IMR-90 (cell line): Measurements from ENCODE around the gene LMTK2. TPM values are rescaled to one million over a fixed set of nuclear protein-coding genes. Genes with fewer than 3 reads are reported as not detected.

Experiments used
- ATAC-seq: fragments of 200-7000 bp; cut with Tn5 transposase; 2 replicates; pipeline ENCODE4 v1.9.1; 2020; ENCODE audit warnings: low read depth, mild to moderate bottlenecking, moderate library complexity
- BruUV-seq: library from RNA; stranded (reverse); fragments of 400-500 nt; replicated peaks from 2 replicates; lab custom pipeline; 2021; lab: Mats Ljungman, UMichigan
- CTCF ChIA-PET: fragments of 300-600 bp; formaldehyde crosslinking; extraction: SDS; loops from one replicate; lab custom pipeline; 2021; ENCODE audit warnings: antibody characterized with exemption; lab: Yijun Ruan, JAX
- POLR2A ChIA-PET: fragments of 300-600 bp; sonication (Branson Sonifier 250); formaldehyde crosslinking; loops from one replicate; lab custom pipeline; 2022; ENCODE audit warnings: antibody characterized with exemption; ENCODE audit not compliant: unreplicated experiment; lab: Charles Lee
- DNase-seq: peaks from one replicate; pipeline ENCODE4 v3.0.0; 2013
- H2AFZ ChIP-seq: replicated peaks from 2 replicates; pipeline ENCODE3; 2013; ENCODE audit warnings: low read length, mild to moderate bottlenecking; ENCODE audit not compliant: poor library complexity
- H2AK5ac ChIP-seq: 2 replicates; pipeline ENCODE4 v1.6.1; 2013; ENCODE audit warnings: low read depth, low read length, inconsistent platforms
- H2AK9ac ChIP-seq: replicated peaks from 2 replicates; pipeline ENCODE3; 2013; ENCODE audit warnings: mild to moderate bottlenecking, low read depth, low read length, moderate library complexity; ENCODE audit not compliant: poor library complexity
- H2BK120ac ChIP-seq: 2 replicates; pipeline ENCODE4 v1.6.1; 2013; ENCODE audit warnings: low read depth, low read length, inconsistent platforms
- H2BK15ac ChIP-seq: 3 replicates; pipeline ENCODE4 v1.6.1; 2013; ENCODE audit warnings: low read depth, low read length, inconsistent platforms
- H2BK20ac ChIP-seq: 2 replicates; pipeline ENCODE4 v1.6.1; 2013; ENCODE audit warnings: low read depth, mild to moderate bottlenecking, inconsistent platforms, low read length, moderate library complexity
- H2BK5ac ChIP-seq: 2 replicates; pipeline ENCODE4 v1.6.1; 2013; ENCODE audit warnings: mild to moderate bottlenecking, low read depth, low read length, inconsistent platforms; ENCODE audit not compliant: poor library complexity, severe bottlenecking
- H3K14ac ChIP-seq: replicated peaks from 2 replicates; pipeline ENCODE4 v1.6.1; 2013; ENCODE audit warnings: low read depth, low read length, inconsistent platforms
- H3K18ac ChIP-seq: 2 replicates; pipeline ENCODE4 v1.6.1; 2013; ENCODE audit warnings: low read depth, low read length, control low read depth
- H3K23ac ChIP-seq: 2 replicates; pipeline ENCODE4 v1.6.1; 2013; ENCODE audit warnings: low read depth, low read length, inconsistent platforms
- H3K27ac ChIP-seq: 2 replicates; pipeline ENCODE4 v1.5.1; 2013; ENCODE audit warnings: mild to moderate bottlenecking, control low read depth, low read length; ENCODE audit not compliant: insufficient read depth
- H3K27me3 ChIP-seq: 2 replicates; pipeline ENCODE4 v1.6.1; 2013; ENCODE audit warnings: low read length; ENCODE audit not compliant: control insufficient read depth, insufficient read depth
- H3K36me3 ChIP-seq: 2 replicates; pipeline ENCODE4 v1.6.1; 2013; ENCODE audit warnings: low read length, mixed read lengths; ENCODE audit not compliant: control insufficient read depth, insufficient read depth
- H3K4ac ChIP-seq: 2 replicates; pipeline ENCODE4 v1.6.1; 2013; ENCODE audit warnings: low read depth, low read length, inconsistent platforms
- H3K4me1 ChIP-seq: 2 replicates; pipeline ENCODE4 v1.6.1; 2013; ENCODE audit warnings: low read length, mixed read lengths; ENCODE audit not compliant: control insufficient read depth, insufficient read depth
- H3K4me2 ChIP-seq: 2 replicates; pipeline ENCODE4 v1.6.1; 2013; ENCODE audit warnings: low read depth, mild to moderate bottlenecking, control low read depth, low read length, moderate library complexity
- H3K4me3 ChIP-seq: 2 replicates; pipeline ENCODE4 v1.5.1; 2013; ENCODE audit warnings: low read depth, mild to moderate bottlenecking, control low read depth, low read length, moderate library complexity; ENCODE audit not compliant: insufficient read depth
- H3K56ac ChIP-seq: 2 replicates; pipeline ENCODE4 v1.6.1; 2013; ENCODE audit warnings: low read length, inconsistent platforms; ENCODE audit not compliant: insufficient read depth; ENCODE audit errors: extremely low read depth
- H3K79me1 ChIP-seq, 2 experiments: 2 replicates each; pipeline ENCODE4 v1.6.1; 2013; ENCODE audit warnings: low read length in 2 of 2, inconsistent platforms in 1 of 2, low read depth in 1 of 2
- H3K9ac ChIP-seq: 2 replicates; pipeline ENCODE4 v1.6.1; 2013; ENCODE audit warnings: low read depth, low read length, control low read depth
- H3K9me1 ChIP-seq: 2 replicates; pipeline ENCODE4 v1.6.1; 2013; ENCODE audit warnings: low read length, inconsistent platforms; ENCODE audit not compliant: insufficient read depth
- H3K9me3 ChIP-seq: 2 replicates; pipeline ENCODE4 v1.6.1; 2013; ENCODE audit warnings: low read length; ENCODE audit not compliant: control insufficient read depth, insufficient read depth
- H4K20me1 ChIP-seq: 2 replicates; pipeline ENCODE4 v1.6.1; 2013; ENCODE audit warnings: low read length, inconsistent platforms; ENCODE audit not compliant: insufficient read depth
- H4K5ac ChIP-seq: 2 replicates; pipeline ENCODE4 v1.6.1; 2013; ENCODE audit warnings: mild to moderate bottlenecking, low read depth, low read length, control low read depth
- H4K8ac ChIP-seq, 2 experiments: 2 replicates each; pipeline ENCODE4 v1.6.1; 2013; ENCODE audit warnings: low read depth in 2 of 2, low read length in 2 of 2, control low read depth in 1 of 2, inconsistent platforms in 1 of 2
- H4K91ac ChIP-seq: 2 replicates; pipeline ENCODE4 v1.6.1; 2013; ENCODE audit warnings: low read depth, low read length, inconsistent platforms; ENCODE audit not compliant: insufficient read depth
- CHD1 ChIP-seq: IDR thresholded peaks from 2 replicates; pipeline ENCODE4 v1.6.1; 2012; ENCODE audit warnings: low read depth, low read length, improper control_type of control experiment
- SMC3 ChIP-seq: fragments of 150-350 bp; IDR thresholded peaks from 2 replicates; pipeline ENCODE4 v1.6.1; 2016; ENCODE audit warnings: low read depth, mild to moderate bottlenecking, antibody characterized with exemption, low read length, moderate library complexity
- WGBS, 2 experiments: methylation state at CpG; one replicate each; pipeline versions ENCODE4 v1.1.5 to v1.1.7; 2013; ENCODE audit warnings: missing lambda C conversion rate in 2 of 2; ENCODE audit not compliant: insufficient read length in 1 of 2; ENCODE audit errors: extremely low coverage in 2 of 2; 5-methylcytosine and 5-hydroxymethylcytosine counted together
- dilution Hi-C: fragments of 300-500 bp; cut with HindIII; formaldehyde crosslinking; loops from one replicate; pipeline ENCODE4 v1.14.3; 2018; ENCODE audit warnings: low sequenced_read_pairs; ENCODE audit not compliant: unreplicated experiment
- in situ Hi-C: fragments of 300-500 bp; cut with MboI; formaldehyde crosslinking; loops from 3 replicates; pipeline ENCODE4 v1.14.3; 2019; ENCODE audit warnings: low sequenced_read_pairs, inconsistent platforms, mixed read lengths
- intact Hi-C: fragments of 100-400 bp; cut with micrococcal nuclease; formaldehyde crosslinking; loops from 2 replicates; pipeline ENCODE4 v1.10.0; 2022
- polyA plus RNA-seq, 3 experiments: library from polyadenylated mRNA; depleted of rRNA; stranded (reverse); fragments of >200 nt; gene quantifications; 2 replicates each; pipeline ENCODE4 v1.2.3, GENCODE V29; 2012; ENCODE audit warnings: low replicate concordance in 1 of 3
- total RNA-seq: library from RNA; depleted of rRNA; stranded (reverse); fragments of >200 nt; gene quantifications from 2 replicates; pipeline ENCODE4 v1.2.3, GENCODE V29; 2012
- TF ChIP-seq, protein P1 (sequence below): fragments of 150-350 bp; IDR thresholded peaks from 2 replicates; pipeline ENCODE4 v1.6.1; 2016; ENCODE audit warnings: low read depth, mild to moderate bottlenecking, low read length, moderate library complexity, borderline replicate concordance

LMTK2 gene
- total and polyA plus RNA-seq, 2 of the 4 experiments (the other 2 are of a cell fraction): 4.4 to 5.0 TPM

DNA sequence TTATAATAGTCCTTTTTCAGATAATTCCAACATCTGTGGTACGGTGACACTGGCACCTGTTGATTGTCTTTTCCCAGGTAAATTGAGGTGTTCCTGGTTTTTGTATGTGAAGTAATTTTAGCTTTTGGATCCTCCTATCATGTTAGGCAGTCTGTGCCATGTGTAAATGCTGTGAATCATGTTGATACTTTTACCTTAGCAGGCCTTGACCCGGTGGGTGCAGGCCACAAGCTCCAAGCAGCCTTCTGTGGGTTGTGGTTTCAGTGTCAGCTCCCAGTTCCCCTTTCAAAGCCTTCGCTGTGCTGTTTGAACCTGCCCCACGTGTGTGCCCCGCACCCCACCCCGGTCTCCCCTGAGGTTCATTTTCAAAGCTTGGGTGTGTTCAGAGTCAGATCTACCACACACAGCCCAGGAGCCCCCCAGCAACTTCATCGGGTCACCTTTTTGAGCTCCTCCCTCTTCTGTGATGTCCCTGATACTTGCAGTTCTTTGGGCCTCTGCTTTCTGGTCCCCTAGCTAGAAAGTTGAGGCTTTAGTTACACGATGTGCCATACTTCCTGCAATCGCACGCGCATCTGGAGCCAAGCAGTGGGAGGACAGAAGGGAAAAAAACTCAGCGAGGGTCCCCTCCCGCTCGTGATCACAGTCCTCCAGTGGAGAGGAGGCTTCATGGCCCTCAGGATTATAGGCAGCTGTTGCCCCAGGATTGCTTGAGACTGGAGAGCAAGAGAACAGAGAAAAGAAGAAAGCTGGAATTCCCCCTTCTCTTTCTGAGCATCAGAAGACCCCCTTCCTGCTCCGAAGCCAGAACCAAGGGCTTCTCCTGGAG is 95.9 kb downstream of the LMTK2 start:
- no peak overlapping the region for H3K18ac ChIP-seq
- no peak overlapping the region for H3K4ac ChIP-seq
- H3K14ac ChIP-seq: no peak overlapping the region
- in situ Hi-C loops: no loop called here
- H3K4me3 ChIP-seq: no peak overlapping the region
- 88% methylated on average over 6 of the region's 15 CpGs; no CpG with 5 or more reads in 1 of the 2 experiments for WGBS, 2 experiments
- H3K9me1 ChIP-seq: peaks cover 5% of the 10 kb centered on the region; the same call in 1 of the 2 replicates
- H3K36me3 ChIP-seq: peaks cover 16% of the 10 kb centered on the region
- no peak overlapping the region for H3K56ac ChIP-seq
- ATAC-seq (no peak), DNase-seq (no peak)
- no peaks in the 10 kb centered on the region for H4K20me1 ChIP-seq
- no peaks in the 10 kb centered on the region for H3K27me3 ChIP-seq
- H2BK15ac ChIP-seq: no peak overlapping the region
- H2BK20ac ChIP-seq: no peak overlapping the region
- no peak overlapping the region for H4K8ac ChIP-seq
- POLR2A ChIA-PET: no interaction called here
- no peak overlapping the region for H2BK120ac ChIP-seq
- H3K4me2 ChIP-seq: no peak overlapping the region
- no peak for TF ChIP-seq SMC3
- no peak for TF ChIP-seq CHD1
- TF ChIP-seq, protein P1, sequence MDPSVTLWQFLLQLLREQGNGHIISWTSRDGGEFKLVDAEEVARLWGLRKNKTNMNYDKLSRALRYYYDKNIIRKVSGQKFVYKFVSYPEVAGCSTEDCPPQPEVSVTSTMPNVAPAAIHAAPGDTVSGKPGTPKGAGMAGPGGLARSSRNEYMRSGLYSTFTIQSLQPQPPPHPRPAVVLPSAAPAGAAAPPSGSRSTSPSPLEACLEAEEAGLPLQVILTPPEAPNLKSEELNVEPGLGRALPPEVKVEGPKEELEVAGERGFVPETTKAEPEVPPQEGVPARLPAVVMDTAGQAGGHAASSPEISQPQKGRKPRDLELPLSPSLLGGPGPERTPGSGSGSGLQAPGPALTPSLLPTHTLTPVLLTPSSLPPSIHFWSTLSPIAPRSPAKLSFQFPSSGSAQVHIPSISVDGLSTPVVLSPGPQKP: no peak
- intact Hi-C loops: no loop called here
- CTCF ChIA-PET: no interaction called here
- peaks cover 5 to 7% of the 10 kb centered on the region in 2 experiments for H3K79me1 ChIP-seq
- H3K9ac ChIP-seq: no peak overlapping the region
- no peak overlapping the region for H2BK5ac ChIP-seq
- H4K91ac ChIP-seq: no peak overlapping the region
- H3K9me3 ChIP-seq: peaks cover 3% of the 10 kb centered on the region; the same call in 1 of the 2 replicates
- no peaks in the 10 kb centered on the region; the same call in 1 of the 2 replicates for H3K4me1 ChIP-seq
- no peak overlapping the region for H2AK9ac ChIP-seq
- H3K27ac ChIP-seq: no peak overlapping the region
- no peak overlapping the region for H2AK5ac ChIP-seq
- dilution Hi-C loops: no loop called here
- H2AFZ ChIP-seq: no peak overlapping the region
- H4K5ac ChIP-seq: no peak overlapping the region
- no TSS peak for BruUV-seq
- no peak overlapping the region for H3K23ac ChIP-seq
